Measurements from ENCODE around the gene ARID3A.

DNA sequence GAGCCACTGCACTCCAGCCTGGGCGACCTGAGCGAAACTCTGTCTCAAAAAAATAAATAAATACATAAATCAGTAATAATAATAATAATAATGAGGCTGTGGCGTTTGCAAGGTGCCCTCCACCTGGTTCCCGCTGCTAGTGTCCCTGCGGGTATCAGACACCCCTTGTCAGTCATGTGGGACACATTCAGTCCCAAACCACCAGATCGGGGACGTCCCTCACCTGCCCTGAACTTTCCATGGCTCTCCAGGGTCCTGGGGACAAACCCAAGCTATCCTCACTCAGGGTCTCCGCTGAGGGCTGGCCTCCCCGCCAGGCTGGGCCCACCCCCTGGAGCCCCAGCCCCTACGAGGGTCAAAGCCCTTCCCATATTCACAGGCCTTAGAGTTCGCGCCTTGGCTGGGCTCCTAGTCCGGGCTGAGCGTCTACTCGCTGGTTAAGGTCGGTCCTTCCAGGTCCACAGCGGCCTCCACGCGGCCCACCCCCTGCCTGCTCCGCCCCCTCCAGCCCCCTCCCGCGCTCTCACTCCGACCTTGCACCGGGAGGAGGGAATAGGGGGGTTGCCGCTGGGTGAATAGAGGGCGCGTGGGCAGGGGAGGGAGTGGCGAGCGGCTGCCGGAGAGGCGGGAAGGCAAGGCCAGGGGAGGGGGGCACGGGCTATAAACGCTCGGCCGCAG is 9.1 kb upstream of the ARID3A start:
- TF ChIP-seq POLR2A (IDR thresholded peaks at IDR 0.05) = no peak
- TF ChIP-seq POLR2AphosphoS5 (IDR thresholded peaks at IDR 0.05) = no peak

Data from sigmoid colon (tissue), 4 donors.